RWPE2 (cell line): ENCODE results near the gene SFTPA1.
A peak's percentile ranks its signal among the peaks of the same experiment; 100 is the strongest.
"Not testable (repeated sequence)": the region's sequence is repeated elsewhere in the genome, so short reads cannot be mapped to it uniquely, and the experiment has no call there.

ENCODE experiments used
- ATAC-seq: fragments of 200-7000 bp; cut with Tn5 transposase; 3 replicates; pipeline ENCODE4 v1.9.1; 2021; ENCODE audit warnings: low read depth
- DNase-seq: peaks from one replicate; pipeline ENCODE4 v3.0.0-alpha.2; 2020; ENCODE audit warnings: low spot score
- H3K27ac ChIP-seq: fragments of 450-650 bp; 2 replicates; pipeline ENCODE4 v1.5.1; 2017; ENCODE audit warnings: mild to moderate bottlenecking; ENCODE audit not compliant: poor library complexity, severe bottlenecking
- H3K27me3 ChIP-seq: fragments of 250-450 bp; sonication (Bioruptor Pico); 2 replicates; pipeline ENCODE4 v1.5.1; 2021; ENCODE audit warnings: mild to moderate bottlenecking, moderate library complexity; ENCODE audit not compliant: insufficient read depth, poor library complexity, severe bottlenecking
- H3K36me3 ChIP-seq: fragments of 250-450 bp; sonication (Bioruptor Pico); 2 replicates; pipeline ENCODE4 v1.5.1; 2020; ENCODE audit warnings: low read depth, mild to moderate bottlenecking, moderate library complexity
- H3K4me1 ChIP-seq: fragments of 250-450 bp; sonication (Bioruptor Pico); 2 replicates; pipeline ENCODE4 v1.5.1; 2021; ENCODE audit warnings: mild to moderate bottlenecking, moderate library complexity; ENCODE audit not compliant: insufficient read depth, poor library complexity, severe bottlenecking
- H3K4me3 ChIP-seq: fragments of 250-450 bp; sonication (Bioruptor Pico); 2 replicates; pipeline ENCODE4 v1.5.1; 2021; ENCODE audit warnings: mild to moderate bottlenecking, moderate library complexity; ENCODE audit not compliant: severe bottlenecking
- H3K9me3 ChIP-seq: fragments of 250-450 bp; sonication (Bioruptor Pico); 2 replicates; pipeline ENCODE4 v1.5.1; 2021; ENCODE audit warnings: mild to moderate bottlenecking, moderate library complexity; ENCODE audit not compliant: severe bottlenecking
- CTCF ChIP-seq: fragments of 450-650 bp; IDR thresholded peaks from one replicate; pipeline ENCODE4 v1.5.1; 2017; ENCODE audit warnings: mild to moderate bottlenecking, moderate library complexity; ENCODE audit not compliant: poor library complexity, severe bottlenecking

Gene SFTPA1

GRCh38 chr10:79610601-79611191 lies at the start of gene SFTPA1:
TSS of gene SFTPA1 (plus strand) at chr10:79610939. CDS start at chr10:79611826, 887 bp downstream.
- Histone ChIP-seq H3K36me3 (no peaks in the 10 kb centered on the region), H3K27me3 (no peaks in the 10 kb centered on the region), H3K9me3 (no peaks in the 10 kb centered on the region), H3K4me3 (no peak within 1 kb of the TSS), H3K27ac (no peak within 1 kb of the TSS), H3K4me1 (no peaks in the 10 kb centered on the region)
- ATAC-seq (no peak), DNase-seq (no peak)
- no peak for TF ChIP-seq CTCF

GRCh38 chr10:79561257-79561656 lies 49.5 kb upstream of the SFTPA1 start:
- H3K27me3 ChIP-seq = peaks cover 4% of the 10 kb centered on the region
- no peaks in the 10 kb centered on the region for H3K4me1 ChIP-seq
- H3K27ac ChIP-seq = no peak overlapping the region
- no peak overlapping the region for H3K4me3 ChIP-seq
- ATAC-seq = no peak
- no peak for DNase-seq
- H3K36me3 ChIP-seq = no peaks in the 10 kb centered on the region
- no peak for TF ChIP-seq CTCF
- H3K9me3 ChIP-seq = no peaks in the 10 kb centered on the region

GRCh38 chr10:79562135-79562756 lies 48.5 kb upstream of the SFTPA1 start:
- no peak overlapping the region for H3K4me3 ChIP-seq
- H3K4me1 ChIP-seq = no peaks in the 10 kb centered on the region
- no peak overlapping the region for H3K27ac ChIP-seq
- H3K9me3 ChIP-seq = no peaks in the 10 kb centered on the region
- H3K36me3 ChIP-seq = no peaks in the 10 kb centered on the region
- DNase-seq = no peak
- peak; percentile 84 for TF ChIP-seq CTCF
- peak; percentile 81 for ATAC-seq
- H3K27me3 ChIP-seq = peaks cover 5% of the 10 kb centered on the region

GRCh38 chr10:79563426-79563825 lies 47.3 kb upstream of the SFTPA1 start:
- H3K36me3 ChIP-seq = no peaks in the 10 kb centered on the region
- no peaks in the 10 kb centered on the region for H3K4me1 ChIP-seq
- H3K27ac ChIP-seq = no peak overlapping the region
- H3K27me3 ChIP-seq = peaks cover 14% of the 10 kb centered on the region
- H3K9me3 ChIP-seq = no peaks in the 10 kb centered on the region
- H3K4me3 ChIP-seq = no peak overlapping the region
- ATAC-seq (no peak), DNase-seq (no peak)
- no peak for TF ChIP-seq CTCF

GRCh38 chr10:79570624-79571023 lies 40.1 kb upstream of the SFTPA1 start:
- not testable (repeated sequence) for H3K27ac ChIP-seq, H3K4me3 ChIP-seq, ATAC-seq, DNase-seq, H3K4me1 ChIP-seq, H3K9me3 ChIP-seq, H3K36me3 ChIP-seq
- H3K27me3 ChIP-seq = peaks cover 20% of the 10 kb centered on the region
